HCT116 (cell line): ENCODE results near the gene PKN2. TPM values are rescaled to one million over a fixed set of nuclear protein-coding genes. Genes with fewer than 3 reads are reported as not detected.

Source experiments
- ATAC-seq: fragments of 200-7000 bp; cut with Tn5 transposase; 2 replicates; pipeline ENCODE4 v1.9.1; 2020; ENCODE audit warnings: mild to moderate bottlenecking, moderate library complexity
- BruUV-seq: library from RNA; stranded (reverse); fragments of 400-500 nt; replicated peaks from 2 replicates; lab custom pipeline; 2021; lab: Mats Ljungman, UMichigan
- CTCF ChIA-PET: fragments of 300-600 bp; sonication (Branson Sonifier 250); formaldehyde crosslinking; loops from one replicate; lab custom pipeline; 2021; ENCODE audit warnings: antibody characterized with exemption; lab: Charles Lee
- POLR2A ChIA-PET: fragments of 300-600, 350-600 bp; sonication (Branson Sonifier 250); formaldehyde crosslinking; loops from one replicate; lab custom pipeline; 2021; ENCODE audit warnings: antibody characterized with exemption; lab: Charles Lee
- RAD21 ChIA-PET, 2 experiments: fragments of 300-600 bp; sonication (Branson Sonifier 250); formaldehyde crosslinking; loops; one replicate each; lab custom pipeline; 2023; ENCODE audit warnings: low total read pairs in 2 of 2; ENCODE audit not compliant: uncharacterized antibody in 2 of 2, unreplicated experiment in 2 of 2, low non-redundant PET in 1 of 2; lab: Charles Lee
- DNase-seq: peaks from one replicate; pipeline ENCODE4 v3.0.0-alpha.2; 2010; ENCODE audit warnings: low read depth, low spot score
- H2AFZ ChIP-seq: fragments of 200-600 bp; shearing (Covaris generic), sonication (generic); 2 replicates; pipeline ENCODE4 v1.6.1; 2017; ENCODE audit warnings: low read depth, mixed run types, mixed read lengths, antibody characterized with exemption, low read length; ENCODE audit not compliant: poor library complexity, severe bottlenecking
- H3K27ac ChIP-seq: 2 replicates; pipeline ENCODE4 v1.5.1; 2012; ENCODE audit warnings: low read depth, low read length
- H3K27me3 ChIP-seq: fragments of 200-600 bp; sonication (generic); 2 replicates; pipeline ENCODE4 v1.6.1; 2016; ENCODE audit warnings: mixed run types, low read length, mixed read lengths; ENCODE audit not compliant: insufficient read depth
- H3K36me3 ChIP-seq, 2 experiments: fragments of 200-500 bp in 1 of 2; fragments of 200-600 bp in 1 of 2; sonication (Bioruptor generic) in 1 of 2; sonication (generic) in 1 of 2; 2 replicates each; pipeline versions ENCODE4 v1.5.1 to v1.6.1; 2014 to 2016; ENCODE audit warnings: low read length in 2 of 2, inconsistent platforms in 1 of 2, mixed read lengths in 1 of 2, mixed run types in 1 of 2; ENCODE audit not compliant: insufficient read depth in 2 of 2, control insufficient read depth in 1 of 2
- H3K4me1 ChIP-seq, 2 experiments: fragments of 200-600 bp in 1 of 2; sonication (generic) in 1 of 2; 2 replicates each; pipeline versions ENCODE4 v1.5.1 to v1.6.1; 2012 to 2017; ENCODE audit warnings: low read length in 2 of 2, inconsistent platforms in 1 of 2, mild to moderate bottlenecking in 1 of 2, mixed read lengths in 1 of 2, mixed run types in 1 of 2, moderate library complexity in 1 of 2; ENCODE audit not compliant: insufficient read depth in 2 of 2, control insufficient read depth in 1 of 2
- H3K4me2 ChIP-seq: fragments of 200-600 bp; sonication (generic); 2 replicates; pipeline ENCODE4 v1.6.1; 2017; ENCODE audit warnings: mixed run types, low read length, mixed read lengths
- H3K4me3 ChIP-seq, 2 experiments: fragments of 200-600 bp in 1 of 2; sonication (generic) in 1 of 2; replicated peaks in 1 of 2; 2 replicates each; pipeline ENCODE4 v1.5.1; 2011 to 2016; ENCODE audit warnings: low read length in 2 of 2, control low read depth in 1 of 2, low read depth in 1 of 2, mild to moderate bottlenecking in 1 of 2, mixed read lengths in 1 of 2, mixed run types in 1 of 2
- H3K79me2 ChIP-seq: fragments of 200-600 bp; sonication (generic); 2 replicates; pipeline ENCODE4 v1.6.1; 2017; ENCODE audit warnings: mild to moderate bottlenecking, mixed run types, low read length, moderate library complexity, mixed read lengths; ENCODE audit not compliant: insufficient read depth
- H3K9ac ChIP-seq: fragments of 200-600 bp; sonication (generic); 2 replicates; pipeline ENCODE4 v1.6.1; 2016; ENCODE audit warnings: low read length, mixed read lengths
- H3K9me2 ChIP-seq: fragments of 200-600 bp; sonication (generic), shearing (Covaris generic); 2 replicates; pipeline ENCODE4 v1.6.1; 2017; ENCODE audit warnings: mixed run types, mild to moderate bottlenecking, moderate library complexity; ENCODE audit not compliant: insufficient read depth
- H3K9me3 ChIP-seq, 2 experiments: fragments of 200-500 bp in 1 of 2; fragments of 200-600 bp in 1 of 2; sonication (Bioruptor generic) in 1 of 2; sonication (generic) in 1 of 2; 2 replicates each; pipeline ENCODE4 v1.6.1; 2014 to 2017; ENCODE audit warnings: low read length in 2 of 2, mixed read lengths in 2 of 2, inconsistent platforms in 1 of 2, low read depth in 1 of 2, mild to moderate bottlenecking in 1 of 2, mixed run types in 1 of 2, moderate library complexity in 1 of 2; ENCODE audit not compliant: control insufficient read depth in 1 of 2, insufficient read depth in 1 of 2
- H4K20me1 ChIP-seq: fragments of 200-600 bp; sonication (generic), shearing (Covaris generic); 2 replicates; pipeline ENCODE4 v1.6.1; 2017; ENCODE audit warnings: mixed run types, mild to moderate bottlenecking, moderate library complexity; ENCODE audit not compliant: insufficient read depth
- CBX3 ChIP-seq: IDR thresholded peaks from 2 replicates; pipeline ENCODE4 v1.6.1; 2012; ENCODE audit warnings: low read depth
- EZH2 ChIP-seq: fragments of 200-600 bp; sonication (generic); IDR thresholded peaks from 2 replicates; pipeline ENCODE4 v1.6.1; 2017; ENCODE audit warnings: antibody characterized with exemption, mixed run types
- FOSL1 ChIP-seq: IDR thresholded peaks from 2 replicates; pipeline ENCODE4 v1.6.1; 2012; ENCODE audit warnings: low read depth
- JUND ChIP-seq: IDR thresholded peaks from 2 replicates; pipeline ENCODE4 v1.6.1; 2012
- RAD21 ChIP-seq: IDR thresholded peaks from 2 replicates; pipeline ENCODE4 v1.6.1; 2012; ENCODE audit warnings: low read depth, mild to moderate bottlenecking
- SIN3A ChIP-seq: IDR thresholded peaks from 2 replicates; pipeline ENCODE4 v1.6.1; 2012; ENCODE audit warnings: low read depth
- SP1 ChIP-seq: IDR thresholded peaks from 2 replicates; pipeline ENCODE4 v1.6.1; 2012; ENCODE audit warnings: low read depth
- SRF ChIP-seq: IDR thresholded peaks from 2 replicates; pipeline ENCODE4 v1.6.1; 2012; ENCODE audit warnings: low read depth
- YY1 ChIP-seq: IDR thresholded peaks from 2 replicates; pipeline ENCODE4 v1.6.1; 2011; ENCODE audit warnings: low read length, low read depth, moderate library complexity, mild to moderate bottlenecking; ENCODE audit not compliant: insufficient replicate concordance; ENCODE audit errors: extremely low read depth
- ZFX ChIP-seq: fragments of 450-650 bp; IDR thresholded peaks from 2 replicates; pipeline ENCODE4 v1.6.1; 2017
- ZNF274 ChIP-seq: fragments of 200-500 bp; sonication (Bioruptor generic); IDR thresholded peaks from 2 replicates; pipeline ENCODE4 v1.6.1; 2014; ENCODE audit warnings: mild to moderate bottlenecking, low read depth, low read length, inconsistent platforms
- intact Hi-C: fragments of 100-400 bp; cut with micrococcal nuclease; formaldehyde crosslinking; loops from 2 replicates; pipeline ENCODE4 v1.10.0; 2022
- total RNA-seq: library from RNA; stranded (reverse); gene quantifications from one replicate; pipeline ENCODE4 v1.2.1, GENCODE V29; 2021; ENCODE audit not compliant: unreplicated experiment
- TF ChIP-seq, protein P1 (sequence below): IDR thresholded peaks from 2 replicates; pipeline ENCODE4 v1.6.1; 2012
- TF ChIP-seq, protein P2 (sequence below): IDR thresholded peaks from 2 replicates; pipeline ENCODE4 v1.6.1; 2011; ENCODE audit warnings: mild to moderate bottlenecking, low read length, moderate library complexity; ENCODE audit not compliant: insufficient replicate concordance; ENCODE audit errors: extremely low read depth
- TF ChIP-seq, protein P3 (sequence below): IDR thresholded peaks from 2 replicates; pipeline ENCODE4 v1.6.1; 2012

The PKN2 gene
- total RNA-seq, 1 experiment from 2014 or later = 44.3 TPM

DNA sequence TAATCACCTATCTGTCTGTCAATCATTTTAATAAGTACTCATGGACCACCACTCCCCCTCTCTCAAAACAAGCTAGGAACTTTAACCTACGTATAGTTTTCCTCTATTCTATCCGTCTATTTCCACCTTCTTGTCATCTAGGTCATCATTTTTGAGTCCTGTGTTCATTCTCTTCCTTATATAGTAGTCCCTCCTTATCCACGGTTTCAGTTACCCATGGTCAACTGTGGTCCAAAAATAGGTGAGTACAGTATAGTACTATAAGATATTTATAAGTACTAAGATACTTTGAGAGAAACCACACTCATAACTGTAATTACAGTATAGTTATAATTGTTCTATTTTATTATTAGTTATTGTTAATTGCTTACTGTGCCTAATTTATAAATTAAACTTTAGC is 7.5 kb downstream of the PKN2 start (continued):
- TF ChIP-seq, protein P1, sequence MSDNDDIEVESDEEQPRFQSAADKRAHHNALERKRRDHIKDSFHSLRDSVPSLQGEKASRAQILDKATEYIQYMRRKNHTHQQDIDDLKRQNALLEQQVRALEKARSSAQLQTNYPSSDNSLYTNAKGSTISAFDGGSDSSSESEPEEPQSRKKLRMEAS = no peak
- TF ChIP-seq, protein P2, sequence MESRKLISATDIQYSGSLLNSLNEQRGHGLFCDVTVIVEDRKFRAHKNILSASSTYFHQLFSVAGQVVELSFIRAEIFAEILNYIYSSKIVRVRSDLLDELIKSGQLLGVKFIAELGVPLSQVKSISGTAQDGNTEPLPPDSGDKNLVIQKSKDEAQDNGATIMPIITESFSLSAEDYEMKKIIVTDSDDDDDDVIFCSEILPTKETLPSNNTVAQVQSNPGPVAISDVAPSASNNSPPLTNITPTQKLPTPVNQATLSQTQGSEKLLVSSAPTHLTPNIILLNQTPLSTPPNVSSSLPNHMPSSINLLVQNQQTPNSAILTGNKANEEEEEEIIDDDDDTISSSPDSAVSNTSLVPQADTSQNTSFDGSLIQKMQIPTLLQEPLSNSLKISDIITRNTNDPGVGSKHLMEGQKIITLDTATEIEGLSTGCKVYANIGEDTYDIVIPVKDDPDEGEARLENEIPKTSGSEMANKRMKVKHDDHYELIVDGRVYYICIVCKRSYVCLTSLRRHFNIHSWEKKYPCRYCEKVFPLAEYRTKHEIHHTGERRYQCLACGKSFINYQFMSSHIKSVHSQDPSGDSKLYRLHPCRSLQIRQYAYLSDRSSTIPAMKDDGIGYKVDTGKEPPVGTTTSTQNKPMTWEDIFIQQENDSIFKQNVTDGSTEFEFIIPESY = no peak
- no peak for TF ChIP-seq ZFX
- TF ChIP-seq SP1 = no peak
- no peak for TF ChIP-seq EZH2

DNA sequence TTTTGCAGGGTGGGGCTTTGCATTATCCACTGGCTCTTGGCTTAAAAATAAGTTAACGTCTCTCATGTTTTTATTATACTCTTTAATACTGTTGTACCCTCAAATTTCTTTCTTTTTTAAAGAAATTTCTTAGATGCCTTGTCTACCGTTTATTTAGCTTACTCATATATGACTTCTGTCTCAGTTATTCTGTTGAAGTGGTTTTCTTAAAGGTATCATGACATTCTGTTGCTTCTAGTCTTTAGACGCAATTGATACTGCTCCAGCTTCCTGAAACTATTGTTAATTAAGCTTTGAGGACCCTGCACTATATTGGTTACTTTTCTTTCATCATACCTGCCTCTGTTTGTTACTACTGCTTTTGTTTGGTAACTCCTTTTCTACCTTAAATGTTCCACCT is 11.7 kb downstream of the PKN2 start:
- no peaks in the 10 kb centered on the region for H3K9me2 ChIP-seq
- H3K4me3 ChIP-seq = no peak overlapping the region
- no TSS peak for BruUV-seq
- TF ChIP-seq SIN3A (no peak), ZNF274 (no peak), FOSL1 (no peak), RAD21 (no peak), JUND (no peak), YY1 (no peak), CBX3 (no peak), ZFX (no peak), SRF (no peak)
- TF ChIP-seq, protein P3, sequence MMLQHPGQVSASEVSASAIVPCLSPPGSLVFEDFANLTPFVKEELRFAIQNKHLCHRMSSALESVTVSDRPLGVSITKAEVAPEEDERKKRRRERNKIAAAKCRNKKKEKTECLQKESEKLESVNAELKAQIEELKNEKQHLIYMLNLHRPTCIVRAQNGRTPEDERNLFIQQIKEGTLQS = no peak
- TF ChIP-seq, protein P1 = no peak
- ChIA-PET POLR2A (interaction anchor here (0.6 to 1.3 kb wide), 2 partner anchors 10 to 11 kb away, joined by 3 to 5 read pairs; partner anchors contain the start of gene PKN2), CTCF (no interaction called here), RAD21 (no interaction called here)
- DNase-seq = no peak
- H3K36me3 ChIP-seq = no peaks in the 10 kb centered on the region
- no peak overlapping the region for H2AFZ ChIP-seq
- ATAC-seq = no peak
- peaks cover 17 to 19% of the 10 kb centered on the region in 2 experiments for H3K4me1 ChIP-seq
- intact Hi-C loops = no loop called here
- H3K9me3 ChIP-seq = no peaks in the 10 kb centered on the region
- no peak overlapping the region for H3K9ac ChIP-seq
- peaks cover 91% of the 10 kb centered on the region for H3K79me2 ChIP-seq
- H3K27ac ChIP-seq = no peak overlapping the region
- H3K27me3 ChIP-seq = no peaks in the 10 kb centered on the region
- H4K20me1 ChIP-seq = peaks cover 10% of the 10 kb centered on the region; the same call in 1 of the 2 replicates
- H3K4me2 ChIP-seq = no peak overlapping the region
